ENCODE data around the gene GPR55.

DNA sequence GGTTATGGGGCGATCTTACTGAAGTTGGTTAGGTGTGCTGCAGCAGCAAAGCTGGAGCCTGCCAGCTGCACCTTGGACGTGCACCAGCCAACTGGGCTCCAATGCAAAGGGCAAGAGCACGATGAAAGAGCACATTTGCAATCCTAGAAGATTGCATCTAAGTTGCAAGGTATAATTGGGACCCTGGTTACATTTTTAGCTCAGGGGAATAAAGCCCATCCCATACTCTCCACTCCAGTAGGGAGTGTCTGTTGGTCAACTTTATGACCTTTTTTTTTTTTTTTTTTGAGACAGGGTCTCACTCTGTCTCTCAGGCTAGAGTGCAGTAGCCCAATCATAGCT, 22.2 kb upstream of the GPR55 start:
- TF ChIP-seq, protein P1, sequence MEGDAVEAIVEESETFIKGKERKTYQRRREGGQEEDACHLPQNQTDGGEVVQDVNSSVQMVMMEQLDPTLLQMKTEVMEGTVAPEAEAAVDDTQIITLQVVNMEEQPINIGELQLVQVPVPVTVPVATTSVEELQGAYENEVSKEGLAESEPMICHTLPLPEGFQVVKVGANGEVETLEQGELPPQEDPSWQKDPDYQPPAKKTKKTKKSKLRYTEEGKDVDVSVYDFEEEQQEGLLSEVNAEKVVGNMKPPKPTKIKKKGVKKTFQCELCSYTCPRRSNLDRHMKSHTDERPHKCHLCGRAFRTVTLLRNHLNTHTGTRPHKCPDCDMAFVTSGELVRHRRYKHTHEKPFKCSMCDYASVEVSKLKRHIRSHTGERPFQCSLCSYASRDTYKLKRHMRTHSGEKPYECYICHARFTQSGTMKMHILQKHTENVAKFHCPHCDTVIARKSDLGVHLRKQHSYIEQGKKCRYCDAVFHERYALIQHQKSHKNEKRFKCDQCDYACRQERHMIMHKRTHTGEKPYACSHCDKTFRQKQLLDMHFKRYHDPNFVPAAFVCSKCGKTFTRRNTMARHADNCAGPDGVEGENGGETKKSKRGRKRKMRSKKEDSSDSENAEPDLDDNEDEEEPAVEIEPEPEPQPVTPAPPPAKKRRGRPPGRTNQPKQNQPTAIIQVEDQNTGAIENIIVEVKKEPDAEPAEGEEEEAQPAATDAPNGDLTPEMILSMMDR (IDR thresholded peaks at IDR 0.05; ENCODE audit: low read length): no peak
- TF ChIP-seq EZH2 (optimal IDR thresholded peaks at IDR 0.05; ENCODE audit: low read depth, low read length): no peak
